HG02623 (cell line): Measurements from ENCODE around the gene ARHGAP27.

ENCODE experiments used
- ATAC-seq: cut with Tn5 transposase; IDR thresholded peaks from one replicate; pipeline ENCODE4 v1.9.1; 2021; ENCODE audit warnings: moderate library complexity; ENCODE audit not compliant: unreplicated experiment

Gene ARHGAP27

DNA sequence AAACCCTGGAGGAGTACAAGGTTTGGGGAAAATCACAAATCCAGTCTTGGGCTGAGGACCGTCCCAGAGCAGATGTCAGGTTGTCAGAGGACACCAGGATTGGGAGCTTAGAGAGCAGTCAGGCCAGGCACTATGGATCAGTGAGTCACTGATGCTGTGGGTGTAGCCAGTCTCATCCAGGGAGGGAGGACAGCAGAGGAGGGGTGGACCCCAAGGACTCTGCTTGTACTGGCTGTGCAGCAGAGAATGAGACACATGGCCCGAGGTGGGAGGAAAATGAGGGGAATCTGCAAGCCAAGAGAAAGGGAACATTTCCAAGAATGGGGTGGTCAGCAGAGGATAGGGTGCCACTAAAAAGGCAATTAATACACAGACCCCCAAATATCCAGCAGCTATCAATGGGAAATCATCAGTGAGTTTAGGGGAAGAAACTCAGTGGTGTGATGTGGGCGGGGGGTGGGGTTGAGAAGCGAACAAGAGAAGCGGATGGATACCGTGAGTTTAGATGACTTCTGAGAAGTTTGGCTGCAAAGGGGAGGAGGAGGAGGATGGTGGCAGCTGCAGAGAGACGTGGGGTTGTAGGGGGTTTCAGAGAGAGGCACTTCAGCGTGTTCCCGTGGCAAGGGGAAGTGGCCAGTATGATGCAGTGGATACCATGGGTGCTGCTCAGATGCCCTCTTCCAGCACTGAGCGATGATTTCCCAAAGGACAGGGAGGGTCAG, 43.9 kb downstream of the ARHGAP27 start:
- no peak for ATAC-seq

DNA sequence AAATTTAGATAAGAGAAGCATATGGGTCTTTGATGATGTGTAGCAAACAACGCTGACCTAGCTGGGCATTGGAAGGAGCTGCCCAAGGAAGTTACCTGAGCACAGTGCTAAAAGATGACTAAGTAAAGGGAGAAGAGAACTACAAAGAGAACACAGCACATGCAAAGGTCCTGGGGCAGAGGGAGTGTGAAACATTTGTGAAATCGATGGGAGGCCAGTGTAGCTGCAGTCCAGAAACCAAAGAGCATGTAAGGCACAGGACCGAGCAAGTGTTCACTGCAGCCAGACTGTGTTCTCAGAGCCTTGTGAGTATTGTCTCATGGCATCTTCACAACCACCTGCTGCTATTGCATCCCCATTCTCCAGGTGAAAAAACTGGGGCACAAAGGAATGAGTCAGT, 44.9 kb downstream of the ARHGAP27 start:
- no peak for ATAC-seq

DNA sequence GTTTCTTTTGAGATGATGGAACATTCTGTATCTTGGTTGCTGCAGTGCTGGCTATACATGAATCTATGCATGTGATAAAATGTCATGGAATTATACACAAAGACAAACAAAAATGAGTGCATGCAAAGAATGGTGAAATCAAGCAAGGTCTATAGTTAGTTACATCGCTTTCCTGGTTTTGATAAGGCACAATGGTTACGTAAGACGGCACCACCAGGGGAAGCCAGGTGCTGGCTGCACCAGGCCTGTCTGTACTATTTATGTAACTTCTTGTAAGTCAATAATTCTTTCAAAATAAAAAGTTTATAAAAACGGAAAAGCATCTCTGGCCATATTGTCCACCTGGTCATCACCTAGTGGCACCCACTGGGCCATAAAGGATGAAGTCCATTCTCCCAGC, 46.5 kb downstream of the ARHGAP27 start:
- ATAC-seq: no peak

DNA sequence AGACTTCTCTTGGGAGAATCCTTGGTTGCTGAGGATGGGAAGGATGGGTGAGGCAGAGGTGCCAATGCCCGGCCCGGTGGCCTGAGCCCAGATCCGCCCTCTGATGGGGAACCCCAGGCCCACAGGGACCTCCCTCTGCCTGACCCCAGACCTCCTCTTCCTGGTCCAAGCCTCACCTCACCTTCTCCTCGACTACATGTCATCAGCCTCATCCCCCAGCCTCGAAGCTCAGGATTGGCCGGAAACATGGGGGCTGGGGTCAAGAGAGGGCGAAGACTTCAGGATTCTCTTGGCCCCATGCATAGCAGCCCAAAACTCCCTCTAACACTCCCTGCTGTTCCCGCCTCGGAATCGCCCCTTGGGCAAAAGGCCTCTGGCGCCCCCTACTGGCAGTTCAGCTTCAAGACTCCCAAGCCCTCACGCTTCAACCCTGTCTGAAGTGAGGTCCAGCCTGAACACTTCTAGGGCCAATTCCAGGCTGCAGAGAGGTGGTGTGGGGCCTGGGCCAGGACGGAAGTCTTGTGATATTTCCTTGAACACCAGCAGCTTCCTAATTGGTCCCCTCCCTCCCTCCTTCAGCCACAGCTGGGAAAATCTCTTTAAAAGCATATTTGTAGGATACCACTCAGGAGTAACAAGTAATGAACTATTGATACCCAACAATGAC, 47.2 kb downstream of the ARHGAP27 start:
- no peak for ATAC-seq

DNA sequence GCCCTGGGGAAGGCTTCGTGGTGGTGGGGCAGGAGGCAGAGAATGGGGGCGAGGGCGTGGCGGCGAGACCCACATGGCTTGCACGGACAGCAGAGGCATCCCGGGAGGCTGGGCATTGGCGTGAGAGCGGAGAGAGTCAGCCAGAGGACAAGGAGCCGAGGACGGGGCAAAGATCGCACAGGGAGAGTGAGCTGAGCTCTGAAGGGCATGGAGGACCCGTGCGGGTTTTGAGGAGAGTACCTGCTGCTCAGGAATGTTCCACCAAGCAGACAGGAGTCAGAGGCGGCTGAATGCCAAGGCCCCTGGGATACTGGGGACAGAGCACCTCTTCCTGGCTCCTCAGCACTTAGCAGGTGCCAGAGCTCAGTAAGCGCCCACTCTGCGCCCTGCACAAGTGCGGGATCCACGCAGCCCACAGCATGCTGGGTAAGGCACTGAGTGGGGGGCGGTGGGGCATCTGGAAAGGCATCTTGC, 47.8 kb downstream of the ARHGAP27 start:
- ATAC-seq: no peak

DNA sequence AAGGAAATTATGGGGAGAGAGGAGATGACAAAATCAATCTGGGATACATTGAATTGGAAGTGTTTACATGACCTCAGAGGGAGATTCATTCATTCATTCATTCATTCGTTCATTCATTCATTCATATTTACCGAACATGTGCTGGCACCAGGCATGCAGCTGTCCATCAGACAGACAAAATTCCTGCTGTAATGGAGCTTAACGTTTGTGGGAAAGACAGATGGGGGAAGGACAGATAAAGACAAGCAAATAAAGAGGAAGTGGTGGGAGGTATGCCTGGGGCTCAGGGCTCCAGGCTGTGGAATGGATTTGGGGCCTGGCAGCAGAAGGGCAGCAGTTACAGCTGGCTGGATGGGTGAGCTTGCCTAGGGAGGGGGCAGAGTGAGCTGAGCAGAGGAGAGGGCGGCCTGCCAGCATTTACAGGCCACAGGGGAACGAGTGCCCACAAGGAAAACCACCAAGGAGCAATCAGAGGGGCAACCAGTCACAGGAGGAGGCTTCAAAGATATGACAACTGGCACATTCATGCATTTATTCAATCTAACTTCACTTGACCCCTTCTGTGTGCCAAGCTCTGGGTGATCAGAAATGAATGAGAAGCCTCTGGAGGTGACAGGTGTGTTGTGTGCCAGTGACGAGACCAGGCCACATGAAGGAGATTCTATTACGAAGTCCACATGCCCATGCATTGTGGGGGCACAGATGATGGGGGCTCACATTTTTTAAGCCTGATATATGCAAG, 48.5 kb downstream of the ARHGAP27 start:
- no peak for ATAC-seq

DNA sequence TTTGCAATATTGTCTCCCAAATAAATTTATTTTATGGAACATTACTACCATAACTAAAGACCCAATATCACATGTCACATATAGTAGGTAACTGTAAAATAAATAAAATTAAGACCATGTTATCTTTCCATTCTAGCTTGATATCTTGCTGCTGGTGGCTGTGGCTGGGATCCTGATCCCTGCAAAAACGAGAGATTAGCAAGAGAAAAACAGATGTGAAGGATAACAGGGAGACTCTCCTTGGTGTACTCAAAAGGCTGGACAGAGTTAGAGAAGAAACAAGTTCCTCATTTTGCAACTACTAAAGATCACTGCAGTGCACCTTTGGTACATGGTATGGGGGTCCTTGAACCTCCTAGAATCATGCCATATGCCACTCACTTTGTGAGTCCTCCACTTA, 49.7 kb downstream of the ARHGAP27 start:
- no peak for ATAC-seq

DNA sequence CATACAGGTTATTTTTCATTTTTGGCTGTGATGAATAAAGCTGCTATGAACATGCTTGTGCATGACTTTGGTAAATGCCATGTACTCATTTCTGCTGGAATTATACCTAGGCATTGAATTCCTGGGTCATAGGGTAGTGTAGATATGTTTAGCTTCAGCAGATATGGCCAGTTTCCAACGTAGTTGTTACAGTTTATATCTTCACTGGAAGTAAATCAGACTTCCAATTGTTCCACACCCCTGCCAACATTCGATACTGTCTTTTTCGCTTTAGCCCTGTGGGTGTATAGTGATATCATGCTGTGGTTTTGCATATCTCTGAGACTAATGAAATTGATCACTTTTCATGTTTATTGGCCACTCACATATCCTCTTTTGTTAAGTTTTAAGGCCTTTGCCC, 50.4 kb downstream of the ARHGAP27 start:
- no peak for ATAC-seq

DNA sequence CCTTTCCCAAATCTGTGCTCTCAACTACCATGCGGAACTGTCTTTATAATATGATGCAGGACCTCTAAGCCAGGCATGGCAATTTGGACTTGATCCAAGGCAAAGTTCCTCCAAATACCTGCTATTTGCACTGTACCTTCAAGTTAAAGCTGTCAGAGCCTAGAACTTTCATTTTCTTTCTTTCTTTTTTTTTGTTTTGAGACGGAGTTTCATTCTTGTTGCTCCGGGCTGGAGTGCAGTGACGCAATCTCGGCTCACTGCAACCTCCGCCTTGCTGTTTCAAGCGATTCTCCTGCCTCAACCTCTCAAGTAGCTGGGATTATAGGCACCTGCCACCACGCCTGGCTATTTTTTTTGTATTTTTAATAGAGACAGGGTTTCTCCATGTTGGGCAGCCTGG, 51.7 kb downstream of the ARHGAP27 start:
- no peak for ATAC-seq

DNA sequence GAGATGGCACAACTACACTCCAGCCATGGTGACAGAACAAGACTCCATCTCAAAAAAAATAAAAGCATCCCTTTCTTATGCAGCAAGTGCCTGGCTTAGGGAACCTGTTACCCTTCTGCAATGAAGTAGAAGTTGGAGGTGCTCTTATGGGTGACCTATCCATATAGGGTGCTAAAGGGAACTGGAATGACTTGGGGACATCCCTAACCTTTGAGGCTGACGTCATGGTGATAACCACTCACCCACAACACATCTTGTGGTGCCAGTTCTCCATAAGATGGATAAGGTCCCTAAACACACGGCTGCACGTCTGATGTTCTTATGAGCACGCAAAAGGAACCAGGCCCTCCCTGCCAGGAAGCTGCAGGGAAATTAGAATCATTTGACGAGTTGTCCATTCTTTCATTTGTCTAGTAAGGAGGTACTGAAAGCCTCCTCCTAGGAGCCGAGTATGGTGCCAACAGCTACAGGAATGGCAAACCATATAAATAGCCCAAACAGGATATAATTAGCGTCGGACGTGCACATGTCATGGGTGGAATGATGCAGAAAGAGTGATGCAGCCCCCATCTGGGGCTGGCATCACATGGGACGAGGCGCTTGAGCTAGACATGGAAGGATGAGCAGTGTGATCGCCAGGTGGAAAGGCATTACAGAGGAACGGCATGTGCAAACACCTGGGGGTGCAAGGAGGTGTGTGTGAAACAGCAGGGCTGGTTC, 52.5 kb downstream of the ARHGAP27 start:
- no peak for ATAC-seq

DNA sequence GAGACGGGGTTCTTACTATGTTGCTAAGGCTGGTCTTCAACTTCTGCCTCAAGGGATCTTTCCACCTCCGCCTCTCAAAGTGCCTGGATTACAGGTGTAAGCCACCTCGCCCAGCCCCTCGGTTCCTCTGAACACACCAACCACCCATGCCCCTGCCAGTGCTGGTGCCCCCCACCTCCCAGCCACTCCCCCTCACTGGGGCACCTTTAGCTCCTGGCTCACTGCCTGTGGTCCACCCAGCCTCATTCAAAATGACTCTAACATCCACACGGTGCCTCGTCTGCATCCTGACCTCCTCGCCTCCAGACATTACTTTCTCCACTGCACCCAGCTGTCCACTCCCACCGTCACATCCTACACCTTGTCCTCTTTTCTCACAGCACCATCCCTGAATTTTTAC, 55.3 kb downstream of the ARHGAP27 start:
- no peak for ATAC-seq

DNA sequence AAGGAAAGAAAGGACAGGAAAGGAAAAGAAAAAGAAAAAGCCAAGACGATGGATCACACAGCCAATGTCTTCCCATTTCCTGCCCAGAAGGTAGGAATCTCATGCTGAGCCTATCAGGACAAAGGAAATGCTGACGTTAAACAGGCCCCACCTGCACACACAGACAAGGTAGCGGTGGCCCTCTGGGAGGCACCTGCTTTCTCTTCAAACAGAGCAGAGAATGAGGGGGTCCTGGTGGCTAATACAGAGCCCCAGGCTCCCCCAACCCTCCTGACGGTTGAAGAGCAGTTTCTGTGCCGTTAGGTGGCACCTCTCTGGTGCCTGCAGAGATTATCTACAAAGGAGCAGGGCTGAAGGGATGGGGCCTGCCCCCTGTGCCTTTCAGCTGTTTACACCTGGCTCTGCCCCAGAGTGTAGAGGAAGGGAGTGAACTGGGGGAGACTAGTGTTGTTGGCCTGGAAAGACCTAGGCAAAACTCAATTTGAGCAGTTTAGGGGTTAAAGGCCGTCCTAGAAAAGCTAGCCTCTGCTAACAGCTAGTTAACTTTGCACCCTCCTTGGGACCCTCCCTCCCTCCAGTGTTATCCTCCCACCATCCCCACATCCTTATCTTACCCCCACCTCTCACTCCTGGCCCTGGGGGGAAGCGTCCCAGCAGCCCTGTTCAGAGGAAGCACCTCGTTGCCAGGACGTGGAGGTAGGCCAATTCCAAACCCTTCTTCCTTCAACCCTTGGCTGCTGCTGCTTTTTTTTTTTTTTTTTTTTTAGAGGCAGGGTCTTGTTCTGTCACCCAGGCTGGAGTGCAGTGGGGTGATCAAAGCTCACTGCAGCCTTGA, 56.3 kb downstream of the ARHGAP27 start:
- ATAC-seq: no peak

DNA sequence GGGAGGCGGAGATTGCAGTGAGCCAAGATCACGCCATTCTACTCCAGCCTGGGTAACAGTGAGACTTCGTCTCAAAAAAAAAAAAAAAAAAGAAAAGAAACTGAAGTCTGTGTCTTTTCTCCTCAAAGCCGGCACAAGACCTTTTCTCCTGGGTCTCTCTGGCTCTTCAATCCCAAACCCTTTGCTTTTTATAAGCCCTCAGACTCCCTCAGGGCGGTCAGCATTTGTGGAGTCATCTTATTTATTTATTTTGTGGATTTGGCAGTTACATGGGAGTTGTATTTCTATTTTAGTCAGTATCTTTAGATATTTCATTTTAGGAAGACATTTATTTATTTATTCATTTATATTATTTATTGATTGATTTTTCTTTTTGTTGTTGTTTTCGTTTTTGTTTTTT, 58.2 kb downstream of the ARHGAP27 start:
- ATAC-seq: no peak

DNA sequence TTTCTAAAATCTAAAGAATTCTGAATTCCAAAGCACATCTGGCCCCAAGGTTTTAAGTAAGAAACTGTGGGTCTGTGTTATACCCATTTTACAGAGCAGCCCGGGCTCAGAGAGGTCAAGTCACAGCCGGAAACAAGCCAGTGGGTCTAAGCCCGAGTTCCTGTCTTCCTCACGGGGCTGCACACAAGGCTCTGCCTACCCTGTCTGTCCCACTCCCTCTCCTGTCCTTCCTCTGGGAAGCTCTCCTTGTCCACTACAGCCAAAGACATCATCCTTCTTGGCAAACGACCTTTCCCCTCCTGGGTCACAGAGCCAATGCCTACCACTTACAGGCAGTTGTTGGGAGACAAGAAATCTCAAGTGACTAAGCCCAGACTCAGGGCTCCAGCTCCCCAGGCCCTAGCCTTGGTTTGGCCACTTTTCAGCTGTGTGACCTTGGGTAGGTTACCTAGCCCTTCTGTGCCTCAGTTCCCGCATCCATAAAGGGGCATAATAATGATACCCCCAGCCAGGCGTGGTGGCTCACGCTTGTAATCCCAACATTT, 60.3 kb downstream of the ARHGAP27 start:
- ATAC-seq: no peak

DNA sequence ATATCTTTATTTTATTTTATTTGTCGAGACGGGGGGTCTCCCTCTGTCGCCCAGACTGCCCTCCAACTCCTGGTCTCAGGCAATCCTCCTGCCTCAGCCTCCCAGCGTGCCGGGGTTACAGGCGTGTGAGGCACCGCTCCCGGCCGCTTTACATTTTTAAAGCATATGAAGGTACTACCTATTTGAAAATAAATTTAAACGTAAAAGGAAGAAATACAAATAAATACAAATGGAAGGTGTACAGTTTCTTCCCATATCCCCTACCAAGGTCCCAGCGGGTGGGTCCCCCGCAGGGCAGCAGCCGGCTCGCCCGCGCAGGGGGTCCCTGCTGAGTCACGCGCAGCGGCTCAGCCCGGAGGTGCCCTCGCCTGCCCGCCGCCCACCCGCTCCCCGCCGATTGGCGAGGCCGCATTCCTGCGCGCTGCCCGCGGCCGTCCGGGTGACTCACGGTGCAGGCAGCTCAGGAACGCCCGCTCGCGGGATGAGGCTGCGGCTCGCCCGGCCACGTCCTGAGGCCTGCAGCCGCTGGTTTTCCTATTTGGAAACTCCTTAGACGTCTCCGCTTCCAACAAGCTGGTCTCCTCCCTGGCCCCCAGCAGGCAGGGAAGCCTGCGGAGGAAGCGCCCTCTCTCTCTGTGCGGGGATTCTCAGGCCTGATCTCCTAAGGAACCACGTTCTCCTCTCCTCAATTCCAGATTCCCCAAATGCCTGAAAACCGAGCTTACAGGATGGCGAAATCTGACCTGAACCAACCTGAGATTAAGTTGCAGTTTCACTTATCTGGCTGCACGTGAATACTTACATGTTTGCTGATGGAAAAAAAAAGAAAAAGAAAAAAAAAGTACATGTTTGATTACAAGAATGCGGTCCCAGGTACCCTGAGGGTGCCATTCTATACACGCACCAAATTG, 61.0 kb downstream of the ARHGAP27 start:
- no peak for ATAC-seq

DNA sequence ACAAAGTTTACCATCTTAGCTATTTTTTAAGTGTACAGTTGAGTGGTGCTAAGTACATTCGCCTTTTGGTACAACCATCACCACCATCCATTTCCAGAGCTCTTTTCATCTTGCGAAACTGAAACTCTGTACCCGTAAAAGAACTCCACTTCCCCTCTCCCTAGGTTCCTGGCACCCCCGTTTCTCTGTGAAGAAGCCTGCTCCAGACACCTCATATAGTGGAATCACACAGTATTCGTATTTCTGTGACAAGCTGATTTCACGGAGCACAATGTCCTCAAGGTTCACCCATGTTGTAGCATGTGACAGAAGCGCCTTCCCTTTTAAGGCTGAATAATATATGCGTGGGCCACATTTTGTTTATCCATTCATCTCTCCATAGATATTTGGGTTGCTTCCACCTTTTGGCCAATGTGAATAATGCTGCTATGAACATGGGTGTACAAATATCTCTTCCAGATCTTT, 61.7 kb downstream of the ARHGAP27 start:
- no peak for ATAC-seq

DNA sequence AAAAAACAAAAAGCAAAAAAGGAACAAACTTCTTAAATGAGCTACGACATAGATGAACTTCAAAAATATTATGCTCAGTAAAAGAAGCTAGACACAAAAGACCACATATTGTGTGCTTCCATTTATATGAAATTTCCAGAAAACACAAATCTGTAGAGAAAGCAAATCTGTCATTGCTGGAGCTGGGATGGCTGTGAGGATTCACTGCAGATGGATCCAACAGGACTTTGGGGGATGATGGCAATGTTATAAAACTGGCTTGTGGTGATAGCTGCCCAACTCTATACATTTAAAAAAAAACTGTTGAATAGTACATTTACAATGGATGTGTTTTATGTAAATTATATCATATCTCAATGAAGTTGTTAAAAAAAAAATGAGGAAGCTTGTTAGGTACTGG, 63.2 kb downstream of the ARHGAP27 start:
- no peak for ATAC-seq

DNA sequence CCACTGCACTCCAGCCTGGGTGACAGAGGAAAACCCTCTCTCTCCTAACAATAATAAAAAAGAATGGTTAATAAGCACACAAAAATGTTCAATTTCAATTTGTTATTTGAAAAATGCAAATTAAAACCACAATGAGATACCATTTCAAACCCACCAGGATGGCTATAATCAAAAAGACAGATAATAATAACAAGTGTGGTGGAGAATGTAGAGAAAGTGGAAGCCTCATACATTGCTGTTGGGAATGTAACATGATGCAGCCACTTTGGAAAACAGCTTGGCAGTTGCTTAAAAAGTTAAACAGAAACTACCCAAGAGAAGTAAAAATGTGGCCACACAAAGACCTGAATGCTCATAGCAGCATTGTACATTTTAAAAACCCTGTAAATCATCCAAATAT, 64.0 kb downstream of the ARHGAP27 start:
- no peak for ATAC-seq

DNA sequence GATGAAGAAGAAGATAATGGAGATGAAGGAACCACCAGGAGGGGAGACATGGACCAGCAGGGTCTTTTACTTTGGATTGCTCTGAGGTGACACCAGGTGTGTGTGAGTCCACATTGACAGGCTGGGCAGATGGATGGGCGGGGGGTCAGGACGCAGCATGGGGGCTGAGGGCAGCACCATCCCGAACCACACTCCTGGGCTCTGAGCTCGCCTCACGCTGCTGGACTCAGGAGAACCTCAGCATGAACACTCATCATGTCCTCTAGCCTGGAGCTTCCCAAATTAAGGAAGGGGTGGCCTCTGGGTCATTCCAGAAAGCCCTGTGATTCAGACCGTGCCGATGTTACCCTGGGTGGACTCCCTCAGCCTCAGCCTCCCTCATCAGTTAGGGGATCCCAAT, 65.5 kb downstream of the ARHGAP27 start:
- ATAC-seq: no peak
